KMS-11 (cell line): ENCODE measurements around the gene HYAL1.

Source experiments
- H2AFZ ChIP-seq: fragments of 200-600 bp; sonication (generic); 2 replicates; pipeline ENCODE4 v1.6.1; 2016; ENCODE audit warnings: antibody characterized with exemption, mixed run types, low read depth
- H3K27ac ChIP-seq: fragments of 200-600 bp; sonication (generic); 2 replicates; pipeline ENCODE4 v1.6.1; 2016; ENCODE audit warnings: mild to moderate bottlenecking, mixed run types
- H3K27me3 ChIP-seq: fragments of 200-600 bp; sonication (generic); 2 replicates; pipeline ENCODE4 v1.6.1; 2017; ENCODE audit warnings: mild to moderate bottlenecking, low read depth, mixed run types, moderate library complexity; ENCODE audit not compliant: insufficient read depth
- H3K36me3 ChIP-seq: fragments of 200-600 bp; sonication (generic); 2 replicates; pipeline ENCODE4 v1.6.1; 2017; ENCODE audit warnings: mild to moderate bottlenecking, mixed run types; ENCODE audit not compliant: insufficient read depth
- H3K4me1 ChIP-seq: fragments of 200-600 bp; sonication (generic); 2 replicates; pipeline ENCODE4 v1.6.1; 2016; ENCODE audit warnings: mild to moderate bottlenecking, low read depth, mixed run types; ENCODE audit not compliant: poor library complexity, severe bottlenecking
- H3K4me2 ChIP-seq: fragments of 200-600 bp; sonication (generic); 2 replicates; pipeline ENCODE4 v1.7.0; 2016; ENCODE audit warnings: mild to moderate bottlenecking, mixed run types
- H3K4me3 ChIP-seq: fragments of 200-600 bp; sonication (generic); IDR thresholded peaks from 2 replicates; pipeline ENCODE4 v1.6.1; 2017; ENCODE audit warnings: low read depth, low read length, mixed read lengths; ENCODE audit not compliant: insufficient read depth
- H3K79me2 ChIP-seq: fragments of 200-600 bp; sonication (generic); 2 replicates; pipeline ENCODE4 v1.6.1; 2016; ENCODE audit warnings: low read depth, mixed run types; ENCODE audit not compliant: insufficient read depth
- H3K9ac ChIP-seq: fragments of 200-600 bp; sonication (generic); 2 replicates; pipeline ENCODE4 v1.6.1; 2016; ENCODE audit warnings: mild to moderate bottlenecking, mixed run types
- H4K20me1 ChIP-seq: fragments of 200-600 bp; sonication (generic); 2 replicates; pipeline ENCODE4 v1.6.1; 2016; ENCODE audit warnings: mild to moderate bottlenecking, mixed run types; ENCODE audit not compliant: insufficient read depth
- TF ChIP-seq, protein P1 (sequence below): fragments of 200-600 bp; sonication (generic); conservative IDR thresholded peaks from 2 replicates; pipeline ENCODE4 v1.6.1; 2017; ENCODE audit warnings: low read depth, mild to moderate bottlenecking, antibody characterized with exemption, low read length, moderate library complexity, mixed read lengths

Gene HYAL1

DNA sequence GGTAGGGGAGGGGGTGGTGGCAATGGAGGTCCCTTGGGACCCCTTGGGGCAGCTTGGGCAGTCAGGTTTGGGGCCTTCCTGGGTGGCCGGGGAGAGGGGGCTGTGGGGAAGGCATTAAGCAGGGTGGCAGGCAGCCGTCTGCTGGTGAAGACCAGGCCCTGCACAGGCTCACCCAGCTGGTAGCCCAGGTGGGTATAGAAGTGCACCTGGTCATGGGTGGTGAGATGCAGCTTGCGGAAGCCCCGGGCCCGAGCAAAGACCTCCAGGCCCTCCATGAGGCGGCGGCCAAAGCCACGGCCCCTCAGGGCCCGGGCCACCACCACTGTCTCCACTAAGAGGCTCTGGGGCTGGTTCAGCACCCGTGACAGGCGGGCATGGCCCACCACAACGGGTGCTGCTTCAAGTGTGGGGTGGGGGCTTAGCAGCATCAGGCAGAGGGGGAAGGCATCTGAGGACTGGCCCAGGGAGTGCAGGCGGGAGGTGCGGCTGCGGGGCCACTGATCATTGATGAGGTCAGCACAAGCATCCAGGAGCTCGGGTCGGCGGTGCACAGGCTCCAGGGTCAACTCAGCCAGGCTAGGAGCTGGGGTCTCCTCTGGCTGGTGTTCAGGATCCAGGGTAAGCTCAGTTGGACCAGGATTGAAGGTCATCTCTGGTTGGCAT, 6.5 kb downstream of the HYAL1 start:
- H2AFZ ChIP-seq: no peak overlapping the region
- H3K4me2 ChIP-seq: no peak overlapping the region
- TF ChIP-seq, protein P1, sequence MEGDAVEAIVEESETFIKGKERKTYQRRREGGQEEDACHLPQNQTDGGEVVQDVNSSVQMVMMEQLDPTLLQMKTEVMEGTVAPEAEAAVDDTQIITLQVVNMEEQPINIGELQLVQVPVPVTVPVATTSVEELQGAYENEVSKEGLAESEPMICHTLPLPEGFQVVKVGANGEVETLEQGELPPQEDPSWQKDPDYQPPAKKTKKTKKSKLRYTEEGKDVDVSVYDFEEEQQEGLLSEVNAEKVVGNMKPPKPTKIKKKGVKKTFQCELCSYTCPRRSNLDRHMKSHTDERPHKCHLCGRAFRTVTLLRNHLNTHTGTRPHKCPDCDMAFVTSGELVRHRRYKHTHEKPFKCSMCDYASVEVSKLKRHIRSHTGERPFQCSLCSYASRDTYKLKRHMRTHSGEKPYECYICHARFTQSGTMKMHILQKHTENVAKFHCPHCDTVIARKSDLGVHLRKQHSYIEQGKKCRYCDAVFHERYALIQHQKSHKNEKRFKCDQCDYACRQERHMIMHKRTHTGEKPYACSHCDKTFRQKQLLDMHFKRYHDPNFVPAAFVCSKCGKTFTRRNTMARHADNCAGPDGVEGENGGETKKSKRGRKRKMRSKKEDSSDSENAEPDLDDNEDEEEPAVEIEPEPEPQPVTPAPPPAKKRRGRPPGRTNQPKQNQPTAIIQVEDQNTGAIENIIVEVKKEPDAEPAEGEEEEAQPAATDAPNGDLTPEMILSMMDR: no peak
- no peak overlapping the region for H3K4me3 ChIP-seq
- no peaks in the 10 kb centered on the region for H3K36me3 ChIP-seq
- H3K9ac ChIP-seq: no peak overlapping the region
- H3K27ac ChIP-seq: no peak overlapping the region
- no peaks in the 10 kb centered on the region for H3K27me3 ChIP-seq
- H3K4me1 ChIP-seq: peaks cover 22% of the 10 kb centered on the region
- H3K79me2 ChIP-seq: peaks cover 1% of the 10 kb centered on the region
- no peaks in the 10 kb centered on the region for H4K20me1 ChIP-seq

DNA sequence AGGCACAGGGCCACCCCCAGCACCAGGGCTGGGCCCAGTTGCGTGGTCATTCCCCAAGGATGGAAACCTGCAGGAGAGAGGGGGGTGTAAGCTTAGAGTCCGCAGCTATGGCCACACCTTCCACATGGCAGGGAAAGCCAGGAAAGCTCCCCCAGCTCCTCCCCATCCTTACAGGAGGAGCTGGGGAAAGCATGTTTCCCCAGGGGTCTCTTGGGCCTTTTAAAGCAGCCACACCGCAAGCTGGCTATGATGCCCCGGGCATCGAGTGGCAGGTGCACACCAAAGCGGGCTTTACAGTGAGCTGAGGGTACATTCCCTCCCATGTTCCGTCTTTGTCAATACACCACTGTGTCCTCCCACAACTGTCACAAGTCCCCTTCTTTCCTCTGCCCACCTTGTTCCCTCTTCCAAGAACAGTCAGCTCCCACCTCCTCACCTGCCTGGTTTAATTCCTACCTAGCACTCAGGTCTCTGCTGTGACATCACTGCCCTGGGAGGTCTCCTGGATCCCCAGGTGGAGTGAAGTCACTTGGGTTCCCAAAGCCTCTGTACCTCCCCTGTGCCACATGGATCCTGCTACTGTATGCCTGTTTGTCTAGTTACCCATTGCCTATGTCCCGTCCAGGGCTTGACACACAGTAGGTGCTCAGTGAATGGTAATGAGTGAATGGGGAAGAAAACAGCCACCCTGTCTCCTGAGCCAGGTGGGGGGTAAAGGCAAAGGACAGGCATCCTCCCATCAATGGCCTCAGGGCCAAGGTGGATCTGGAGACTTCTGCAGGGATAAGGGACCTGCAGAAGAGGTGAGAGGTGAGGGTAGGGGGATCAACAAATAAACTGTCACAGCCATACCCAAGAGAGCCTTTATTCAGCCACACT, 7.6 kb downstream of the HYAL1 start:
- peaks cover 22% of the 10 kb centered on the region for H3K4me1 ChIP-seq
- no peaks in the 10 kb centered on the region for H3K27me3 ChIP-seq
- peaks cover 12% of the 10 kb centered on the region for H3K79me2 ChIP-seq
- no peak overlapping the region for H3K9ac ChIP-seq
- no peak overlapping the region for H2AFZ ChIP-seq
- H4K20me1 ChIP-seq: no peaks in the 10 kb centered on the region
- H3K4me3 ChIP-seq: no peak overlapping the region
- H3K27ac ChIP-seq: no peak overlapping the region
- TF ChIP-seq, protein P1: no peak
- no peaks in the 10 kb centered on the region for H3K36me3 ChIP-seq
- H3K4me2 ChIP-seq: no peak overlapping the region

DNA sequence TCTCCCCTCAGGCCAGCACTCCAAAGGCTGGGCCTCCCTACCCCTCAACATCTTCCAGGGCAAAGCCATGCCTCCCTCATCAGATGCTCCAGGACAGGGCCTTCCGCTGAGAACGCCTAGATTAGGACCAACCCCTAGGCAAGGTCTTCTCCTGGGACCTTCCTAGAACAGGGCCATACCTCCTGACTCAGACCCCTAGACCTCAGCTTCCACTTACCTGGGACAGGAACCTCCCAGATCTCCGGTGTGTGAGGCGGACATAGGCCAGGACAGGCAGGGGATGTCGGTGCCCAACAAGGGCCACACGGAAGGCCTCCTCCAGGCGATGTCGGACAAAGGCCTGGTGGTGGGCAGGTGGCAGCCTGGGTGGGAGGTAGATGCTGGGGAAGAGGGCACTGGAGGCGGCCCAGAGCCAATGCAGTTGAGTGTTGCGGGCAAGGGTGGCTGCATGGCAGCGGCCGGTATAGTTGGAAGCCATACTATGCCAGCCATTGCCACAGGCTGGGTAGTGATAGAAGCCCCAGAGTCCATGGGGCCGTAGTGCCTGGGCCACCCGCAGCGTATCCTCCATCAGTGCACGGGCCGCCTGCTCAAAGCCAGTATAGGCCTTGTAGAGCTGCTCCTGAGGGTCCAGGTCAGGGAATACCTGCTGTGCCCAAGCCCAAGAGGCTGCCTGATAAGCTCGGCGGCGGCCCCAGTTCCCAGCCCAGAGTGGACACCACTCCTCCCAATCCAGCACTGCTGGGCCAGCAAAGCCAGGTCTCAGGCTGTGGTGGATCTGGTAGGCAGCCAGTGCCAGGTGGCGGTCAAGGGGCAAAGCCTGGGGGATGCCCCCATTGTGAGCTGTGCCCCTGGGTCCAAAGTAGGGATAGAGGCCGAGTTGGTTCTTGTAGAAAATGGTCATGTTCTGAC, 8.6 kb downstream of the HYAL1 start:
- Histone ChIP-seq H3K4me1 (peaks cover 15% of the 10 kb centered on the region), H3K36me3 (no peaks in the 10 kb centered on the region), H2AFZ (no peak overlapping the region), H4K20me1 (no peaks in the 10 kb centered on the region), H3K27ac (no peak overlapping the region), H3K79me2 (peaks cover 17% of the 10 kb centered on the region), H3K27me3 (no peaks in the 10 kb centered on the region), H3K4me2 (no peak overlapping the region), H3K4me3 (no peak overlapping the region), H3K9ac (no peak overlapping the region)
- TF ChIP-seq, protein P1: no peak

DNA sequence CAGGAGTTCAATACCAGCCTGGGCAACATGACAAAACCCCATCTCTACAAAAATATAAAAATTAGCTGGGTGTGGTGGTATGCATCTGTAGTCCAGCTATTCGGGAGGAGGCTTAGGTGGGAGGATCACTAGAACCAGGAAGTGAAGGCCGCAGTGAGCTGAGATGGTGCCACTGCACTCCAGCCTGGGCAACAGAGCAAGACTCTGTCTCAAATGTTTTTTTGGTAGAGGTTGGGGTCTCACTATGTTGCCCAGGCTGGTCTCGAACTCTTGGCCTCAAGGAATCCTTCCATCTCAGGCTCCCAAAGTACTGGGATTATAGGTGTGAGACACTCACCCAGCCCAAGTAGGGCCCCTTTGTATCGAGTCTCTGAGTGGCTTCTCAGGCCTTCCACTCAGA, 9.3 kb downstream of the HYAL1 start:
- no peak overlapping the region for H3K9ac ChIP-seq
- H3K79me2 ChIP-seq: peaks cover 17% of the 10 kb centered on the region
- H3K27ac ChIP-seq: no peak overlapping the region
- H3K4me2 ChIP-seq: no peak overlapping the region
- H4K20me1 ChIP-seq: no peaks in the 10 kb centered on the region
- H3K4me3 ChIP-seq: no peak overlapping the region
- peaks cover 14% of the 10 kb centered on the region for H3K4me1 ChIP-seq
- H3K27me3 ChIP-seq: no peaks in the 10 kb centered on the region
- H3K36me3 ChIP-seq: no peaks in the 10 kb centered on the region
- TF ChIP-seq, protein P1: no peak
- no peak overlapping the region for H2AFZ ChIP-seq
